HG02870 (cell line): ENCODE data around the gene CBLN2.
A peak's percentile ranks its signal among the peaks of the same experiment; 100 is the strongest.

ENCODE experiments used
- ATAC-seq: cut with Tn5 transposase; IDR thresholded peaks from one replicate; pipeline ENCODE4 v1.9.1; 2021; ENCODE audit warnings: mild to moderate bottlenecking, moderate library complexity; ENCODE audit not compliant: unreplicated experiment

The CBLN2 gene

DNA sequence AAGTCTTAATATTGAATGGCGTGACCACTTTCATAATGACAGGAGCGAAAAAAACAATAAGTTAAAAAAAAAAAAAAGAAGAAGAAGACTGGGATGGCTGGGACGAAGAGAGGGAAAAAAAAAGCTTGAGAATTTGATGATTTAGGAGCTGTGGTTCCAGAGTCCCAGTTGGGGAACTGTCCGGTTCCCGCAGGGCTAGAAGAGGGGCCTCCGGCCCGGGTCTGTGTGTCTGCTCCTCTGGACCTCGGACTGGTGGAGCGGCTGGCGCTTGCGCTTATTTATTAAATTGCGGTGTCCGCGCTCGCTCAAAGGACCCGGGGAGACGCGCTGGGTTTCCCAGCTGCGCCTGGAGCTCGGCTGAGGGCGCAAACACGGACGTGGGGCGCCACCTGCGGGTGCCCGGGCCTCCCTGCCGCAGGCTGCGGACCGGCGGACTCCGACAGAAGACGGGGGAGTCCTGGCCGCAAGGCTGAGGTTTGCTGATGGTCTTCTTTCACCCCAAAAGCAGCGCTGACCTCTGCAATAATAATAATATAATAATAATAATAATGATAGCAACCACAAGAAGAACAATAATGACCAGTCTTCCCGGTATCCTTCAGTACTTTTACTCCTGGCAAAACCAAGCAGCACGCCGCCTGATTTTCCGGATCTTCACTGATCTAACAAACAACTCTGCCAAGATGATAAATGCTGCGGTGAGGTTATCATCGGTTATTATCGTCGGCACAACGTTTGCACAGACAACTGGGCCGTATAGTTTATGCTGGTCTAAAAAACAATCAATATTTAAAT lies at the start of gene CBLN2:
TSS of gene CBLN2 (minus strand) at position 251 of the 795 bp plus-strand sequence. CDS start 2,182 bp downstream, outside the sequence.
- ATAC-seq = peak; percentile 91

GRCh38 chr18:72588360-72588759 lies 44.2 kb upstream of the CBLN2 start:
- no peak for ATAC-seq

DNA sequence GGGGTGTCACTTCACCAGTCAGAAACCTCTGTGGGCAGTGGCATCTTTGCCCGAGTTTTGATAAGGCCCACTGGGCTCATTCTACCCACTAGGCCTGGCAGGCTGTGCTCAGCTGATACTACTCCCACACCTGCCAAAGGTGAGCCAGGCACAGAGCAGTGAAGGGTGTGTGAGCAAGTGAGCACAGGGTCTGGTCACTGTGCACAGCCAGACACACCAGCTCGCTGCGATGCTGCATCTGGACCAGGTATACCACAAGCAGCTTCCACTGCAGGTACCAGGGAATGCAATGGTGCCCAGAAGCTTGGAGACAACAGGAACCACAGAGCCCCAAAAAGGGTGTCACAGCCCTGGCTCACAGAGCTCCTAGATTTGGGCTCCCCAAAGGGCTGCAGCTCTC lies 40.6 kb upstream of the CBLN2 start:
- no peak for ATAC-seq

DNA sequence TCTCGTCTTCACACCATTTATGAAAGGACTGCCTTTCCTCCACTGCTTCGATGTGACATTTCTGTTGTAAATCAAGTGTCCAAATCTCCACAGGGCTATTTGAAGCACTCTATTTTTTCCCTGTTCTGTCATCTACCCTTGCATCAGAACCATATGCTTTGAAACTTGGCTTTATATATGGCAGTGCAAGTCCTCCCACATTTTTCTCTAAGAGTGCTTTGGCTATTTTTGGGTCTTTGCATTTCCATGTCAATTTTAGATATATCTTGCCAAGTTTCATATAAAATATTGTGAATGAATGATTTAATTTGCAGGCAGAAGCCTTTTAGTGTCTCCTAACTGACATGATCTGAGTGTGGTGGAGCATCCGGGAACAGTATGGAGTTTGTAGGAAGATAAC lies 37.8 kb upstream of the CBLN2 start:
- ATAC-seq = no peak

GRCh38 chr18:72572896-72573295 lies 28.8 kb upstream of the CBLN2 start:
- ATAC-seq = no peak

- ATAC-seq = no peak
These were observed 22.1 kb upstream of the CBLN2 start for GRCh38 chr18:72566290-72566689.

- ATAC-seq = no peak
These were observed 11.8 kb upstream of the CBLN2 start for GRCh38 chr18:72555968-72556367.

DNA sequence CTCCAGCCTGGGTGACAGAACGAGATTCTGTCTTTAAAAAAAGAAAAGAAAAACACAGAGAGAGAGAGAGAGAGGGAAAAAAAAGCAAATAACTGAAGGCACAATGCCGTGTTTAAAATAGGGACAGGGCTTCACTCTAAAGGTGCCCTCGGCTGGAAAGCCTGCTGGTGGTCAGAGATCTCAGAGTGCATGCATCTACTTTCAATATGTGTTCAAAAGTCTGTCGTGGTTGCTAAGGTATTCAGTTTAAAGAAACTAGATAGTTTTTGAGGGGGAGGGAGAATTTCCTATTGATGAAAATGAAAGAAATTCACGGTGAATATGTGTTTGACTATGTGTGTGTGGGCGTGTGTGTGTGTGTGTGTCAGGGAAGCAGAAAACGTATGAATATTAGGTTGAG lies 11.0 kb upstream of the CBLN2 start:
- no peak for ATAC-seq

- no peak for ATAC-seq
These were observed 636 bp downstream of the CBLN2 start for GRCh38 chr18:72543357-72544055.

- ATAC-seq = no peak
These were observed 1.2 kb downstream of the CBLN2 start for GRCh38 chr18:72542984-72543356.

GRCh38 chr18:72542342-72542741 lies 1.8 kb downstream of the CBLN2 start:
- ATAC-seq = no peak

GRCh38 chr18:72541871-72542332 lies 2.2 kb downstream of the CBLN2 start:
- no peak for ATAC-seq

GRCh38 chr18:72539901-72540300 lies 4.2 kb downstream of the CBLN2 start:
- ATAC-seq = no peak

DNA sequence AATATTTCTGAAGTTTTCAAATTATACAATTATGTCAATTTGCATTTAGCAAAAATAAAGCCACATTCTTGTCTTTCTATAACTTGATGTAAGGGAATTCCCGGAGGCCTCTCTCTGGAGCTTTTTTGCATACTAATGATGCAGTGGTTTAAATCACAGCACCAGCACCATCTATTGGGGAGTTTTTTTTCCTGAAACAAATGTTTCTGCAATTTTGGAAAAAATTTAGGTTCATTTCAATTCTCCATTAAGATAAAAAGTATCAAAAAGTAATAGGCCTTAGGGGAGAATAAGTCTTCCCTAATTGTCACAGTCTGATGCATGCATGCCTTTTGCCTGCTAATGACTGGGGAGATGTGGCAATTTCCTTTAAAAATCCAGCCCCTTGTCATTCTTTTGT lies 13.5 kb downstream of the CBLN2 start:
- ATAC-seq = no peak

- ATAC-seq = no peak
These were observed 39.3 kb downstream of the CBLN2 start for GRCh38 chr18:72504866-72505265.

GRCh38 chr18:72502671-72503431 lies 41.3 kb downstream of the CBLN2 start:
- no peak for ATAC-seq

DNA sequence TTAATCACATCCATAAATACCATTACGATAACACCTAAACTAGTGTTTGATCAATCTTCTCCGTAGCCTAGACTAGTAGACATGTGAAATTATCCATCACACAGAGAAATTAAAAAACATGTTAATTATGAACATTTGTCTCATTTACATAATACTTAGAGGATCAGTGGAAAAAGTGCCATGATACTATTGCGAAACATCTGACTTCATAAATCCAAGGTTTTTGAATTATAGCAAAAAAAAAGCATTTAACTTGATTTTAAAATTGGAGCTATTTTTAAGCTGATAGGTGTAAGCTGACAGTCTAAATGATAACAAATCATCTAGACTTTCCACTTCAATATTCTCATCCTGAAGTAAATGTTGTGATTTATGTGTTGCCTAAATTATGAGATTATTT lies 51.6 kb downstream of the CBLN2 start:
- ATAC-seq = no peak
